Measurements from ENCODE around the gene DCTN2. TPM values are rescaled to one million over a fixed set of nuclear protein-coding genes. Genes with fewer than 3 reads are reported as not detected.
"Not testable (repeated sequence)": the region's sequence is repeated elsewhere in the genome, so short reads cannot be mapped to it uniquely, and the experiment has no call there.

The DCTN2 gene
- polyA plus RNA-seq, 1 experiment, result 167 TPM

DNA sequence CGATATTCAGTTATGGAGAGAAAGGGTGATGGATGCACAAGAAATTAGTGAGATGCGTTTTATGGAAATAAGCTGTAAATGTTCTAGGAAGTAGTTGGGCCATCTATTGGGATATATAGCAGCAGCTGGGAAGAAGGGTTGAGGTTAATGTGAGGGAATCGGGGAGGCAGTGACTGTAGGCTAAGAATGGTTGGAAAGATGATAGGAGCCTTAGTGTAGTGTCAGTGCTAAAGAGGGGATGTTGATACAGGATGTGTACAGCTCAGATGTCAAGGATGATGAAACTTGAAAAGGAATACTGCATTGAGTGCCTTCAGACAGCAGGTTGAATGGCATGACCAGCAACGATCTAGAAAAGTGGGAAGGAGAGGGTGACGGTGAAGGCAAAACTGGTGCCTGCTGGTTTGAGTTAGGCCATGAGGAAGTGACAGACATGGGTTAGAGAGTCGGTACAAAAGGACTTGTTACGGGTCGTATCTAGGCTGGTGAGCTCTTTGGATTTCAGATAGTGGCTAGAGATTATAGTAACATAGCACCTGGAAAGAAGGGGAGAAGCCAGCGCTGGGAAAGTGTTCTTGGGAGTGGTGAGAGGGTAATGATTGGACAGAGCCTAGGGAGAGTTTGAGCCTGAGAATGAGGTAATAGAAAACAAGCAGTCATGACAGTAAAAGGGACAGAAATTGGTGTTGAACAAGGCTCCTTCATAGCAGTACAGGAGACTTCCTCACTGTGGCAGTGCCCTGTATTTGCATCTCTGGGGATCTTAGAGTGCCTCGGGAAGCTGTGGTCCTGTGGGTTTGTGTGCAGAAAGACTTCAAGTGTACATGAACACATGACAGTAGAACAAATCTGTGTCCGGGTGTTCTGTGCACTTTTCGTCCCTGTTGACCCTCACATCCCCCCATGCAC, 49.5 kb downstream of the DCTN2 start:
- Histone ChIP-seq H3K36me3 (ENCODE audit: control insufficient read depth, insufficient read depth, low read length) (peaks cover 36% of the 10 kb centered on the region), H3K27me3 (ENCODE audit: control insufficient read depth, insufficient read depth, low read length) (no peaks in the 10 kb centered on the region), H3K4me3 (ENCODE audit: low read depth, low read length) (no peak overlapping the region)
- DNase-seq (ENCODE audit: low read depth), result no peak
- ChIA-PET CTCF (interaction anchor here (0.9 to 1.1 kb wide), 2 partner anchors 22 to 35 kb away, joined by 3 read pairs; no protein-coding TSS in a partner anchor), POLR2A (interaction anchor here (0.7 kb wide), 1 partner anchor 32 kb away, joined by 6 read pairs; no protein-coding TSS in a partner anchor)
- TF ChIP-seq, protein P1, sequence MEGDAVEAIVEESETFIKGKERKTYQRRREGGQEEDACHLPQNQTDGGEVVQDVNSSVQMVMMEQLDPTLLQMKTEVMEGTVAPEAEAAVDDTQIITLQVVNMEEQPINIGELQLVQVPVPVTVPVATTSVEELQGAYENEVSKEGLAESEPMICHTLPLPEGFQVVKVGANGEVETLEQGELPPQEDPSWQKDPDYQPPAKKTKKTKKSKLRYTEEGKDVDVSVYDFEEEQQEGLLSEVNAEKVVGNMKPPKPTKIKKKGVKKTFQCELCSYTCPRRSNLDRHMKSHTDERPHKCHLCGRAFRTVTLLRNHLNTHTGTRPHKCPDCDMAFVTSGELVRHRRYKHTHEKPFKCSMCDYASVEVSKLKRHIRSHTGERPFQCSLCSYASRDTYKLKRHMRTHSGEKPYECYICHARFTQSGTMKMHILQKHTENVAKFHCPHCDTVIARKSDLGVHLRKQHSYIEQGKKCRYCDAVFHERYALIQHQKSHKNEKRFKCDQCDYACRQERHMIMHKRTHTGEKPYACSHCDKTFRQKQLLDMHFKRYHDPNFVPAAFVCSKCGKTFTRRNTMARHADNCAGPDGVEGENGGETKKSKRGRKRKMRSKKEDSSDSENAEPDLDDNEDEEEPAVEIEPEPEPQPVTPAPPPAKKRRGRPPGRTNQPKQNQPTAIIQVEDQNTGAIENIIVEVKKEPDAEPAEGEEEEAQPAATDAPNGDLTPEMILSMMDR (IDR thresholded peaks at IDR 0.05; ENCODE audit: insufficient read depth, low read depth, low read length), result no peak

DNA sequence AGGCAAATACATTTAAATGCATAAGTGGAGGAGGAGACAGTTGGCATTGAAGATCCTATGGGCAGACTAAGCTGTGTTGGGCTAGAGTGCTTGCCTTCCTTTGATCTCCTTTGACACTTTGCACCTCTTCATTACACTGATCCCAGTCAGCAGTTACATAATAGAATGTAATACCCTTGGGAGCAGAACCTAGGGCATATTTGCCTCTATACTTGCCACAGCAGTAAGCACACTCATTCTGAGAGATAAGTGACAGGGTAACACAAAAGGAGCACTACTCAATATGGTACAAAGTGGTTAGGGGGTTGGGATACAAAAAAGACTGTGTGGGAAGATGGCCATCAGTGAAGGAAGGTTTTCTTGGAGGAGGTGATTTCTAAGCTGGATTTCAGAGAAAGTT, 50.2 kb downstream of the DCTN2 start:
- H3K36me3 ChIP-seq (ENCODE audit: control insufficient read depth, insufficient read depth, low read length), result peaks cover 33% of the 10 kb centered on the region
- POLR2A ChIA-PET, result interaction anchor here (0.7 kb wide), 1 partner anchor 31 kb away, joined by 6 read pairs; no protein-coding TSS in a partner anchor
- H3K27me3 ChIP-seq (ENCODE audit: control insufficient read depth, insufficient read depth, low read length), result no peaks in the 10 kb centered on the region
- CTCF ChIA-PET, result interaction anchor here (1.1 kb wide), 1 partner anchor 34 kb away, joined by 3 read pairs; no protein-coding TSS in a partner anchor
- DNase-seq (ENCODE audit: low read depth), result no peak
- H3K4me3 ChIP-seq (ENCODE audit: low read depth, low read length), result no peak overlapping the region
- TF ChIP-seq, protein P1 (IDR thresholded peaks at IDR 0.05; ENCODE audit: insufficient read depth, low read depth, low read length), result no peak

DNA sequence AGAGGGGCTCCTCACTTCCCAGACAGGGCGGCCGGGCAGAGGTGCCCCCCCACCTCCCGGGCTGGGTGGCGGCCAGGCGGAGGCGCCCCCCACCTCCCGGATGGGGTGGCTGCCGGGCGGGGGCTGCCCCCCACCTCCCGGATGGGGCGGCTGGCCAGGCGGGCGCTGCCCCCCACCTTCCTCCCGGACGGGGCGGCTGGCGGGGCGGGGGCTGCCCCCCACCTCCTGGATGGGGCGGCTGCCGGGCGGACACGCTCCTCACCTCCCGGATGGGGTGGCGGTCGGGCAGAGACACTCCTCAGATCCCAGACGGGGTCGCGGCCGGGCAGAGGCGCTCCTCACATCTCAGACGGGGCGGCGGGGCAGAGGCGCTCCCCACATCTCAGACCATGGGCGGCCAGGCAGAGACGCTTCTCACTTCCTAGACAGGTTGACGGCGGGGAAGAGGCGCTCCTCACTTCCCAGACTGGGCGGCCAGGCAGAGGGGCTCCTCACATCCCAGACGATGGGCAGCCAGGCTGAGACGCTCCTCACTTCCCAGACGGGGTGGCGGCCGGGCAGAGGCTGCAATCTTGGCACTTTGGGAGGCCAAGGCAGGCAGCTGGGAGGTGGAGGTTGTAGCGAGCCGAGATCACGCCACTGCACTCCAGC, 51.8 kb downstream of the DCTN2 start:
- H3K27me3 ChIP-seq (ENCODE audit: control insufficient read depth, insufficient read depth, low read length); CTCF ChIA-PET; H3K4me3 ChIP-seq (ENCODE audit: low read depth, low read length); POLR2A ChIA-PET; DNase-seq (ENCODE audit: low read depth): not testable (repeated sequence)
- H3K36me3 ChIP-seq (ENCODE audit: control insufficient read depth, insufficient read depth, low read length), result peaks cover 27% of the 10 kb centered on the region

DNA sequence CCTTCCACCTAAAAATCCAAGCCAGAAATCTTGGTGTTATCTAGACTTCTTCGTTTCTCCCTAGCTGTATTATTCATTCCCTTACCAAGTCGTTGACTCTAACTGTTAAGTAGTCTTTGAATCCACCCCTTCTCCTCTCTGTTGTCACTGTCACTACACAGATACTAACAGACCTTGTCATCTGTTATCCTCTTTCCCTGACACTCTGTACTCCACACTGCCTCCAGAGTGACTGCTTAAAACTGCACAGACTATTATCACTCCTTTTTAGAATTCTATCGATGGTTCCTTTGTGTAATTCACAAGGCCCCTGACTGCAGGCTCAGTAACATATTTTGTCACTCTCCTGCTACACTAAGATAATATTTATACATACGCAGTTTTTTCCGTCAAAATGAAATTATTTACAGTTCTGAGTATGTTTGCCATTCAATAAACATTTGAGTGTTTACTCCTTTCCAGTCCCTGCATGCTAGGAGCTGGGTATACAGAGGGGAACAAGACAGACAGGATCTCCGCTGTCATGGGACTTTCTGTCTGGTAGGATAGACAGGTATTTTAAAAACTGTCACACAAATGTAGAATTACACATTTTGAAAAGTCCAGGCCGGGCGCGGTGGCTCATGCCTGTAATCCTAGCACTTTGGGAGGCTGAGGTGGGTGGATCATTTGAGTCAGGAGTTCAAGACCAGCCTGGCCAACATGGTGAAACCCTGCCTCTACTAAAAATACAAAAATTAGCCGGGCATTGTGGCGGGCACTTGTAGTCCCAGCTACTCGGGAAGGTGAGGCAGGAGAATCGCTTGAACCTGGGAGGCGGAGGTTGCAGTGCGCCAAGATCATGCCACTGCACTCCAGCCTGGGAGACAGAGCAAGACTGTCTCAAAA, 55.4 kb downstream of the DCTN2 start:
- CTCF ChIA-PET, result no interaction called here
- H3K4me3 ChIP-seq (ENCODE audit: low read depth, low read length), result no peak overlapping the region
- POLR2A ChIA-PET, result no interaction called here
- H3K36me3 ChIP-seq (ENCODE audit: control insufficient read depth, insufficient read depth, low read length), result peaks cover 11% of the 10 kb centered on the region
- no peaks in the 10 kb centered on the region for H3K27me3 ChIP-seq (ENCODE audit: control insufficient read depth, insufficient read depth, low read length)
- TF ChIP-seq, protein P1 (IDR thresholded peaks at IDR 0.05; ENCODE audit: insufficient read depth, low read depth, low read length), result no peak; the same call in 1 of the 2 replicates
- no peak for DNase-seq (ENCODE audit: low read depth)

DNA sequence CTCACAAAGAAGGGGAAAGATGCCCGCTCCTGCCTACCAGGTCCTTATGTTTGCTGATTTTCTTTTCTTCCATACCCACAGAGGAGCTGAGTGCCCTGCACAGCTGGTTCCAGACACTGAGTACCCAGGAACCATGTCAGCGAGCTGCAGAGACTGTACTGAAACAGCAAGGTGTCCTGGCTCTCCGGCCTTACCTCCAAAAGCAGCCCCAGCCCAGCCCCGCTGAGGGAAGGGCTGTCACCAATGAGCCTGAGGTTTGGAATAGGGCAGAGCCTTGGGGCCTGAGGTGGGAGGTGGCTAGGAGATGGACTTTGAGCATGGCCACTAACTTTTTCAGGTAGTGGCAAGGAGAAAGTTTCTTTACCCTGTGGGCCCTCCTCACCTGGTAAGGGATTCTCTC, 56.9 kb downstream of the DCTN2 start:
- ChIA-PET POLR2A (no interaction called here), CTCF (no interaction called here)
- Histone ChIP-seq H3K4me3 (ENCODE audit: low read depth, low read length) (no peak overlapping the region), H3K27me3 (ENCODE audit: control insufficient read depth, insufficient read depth, low read length) (no peaks in the 10 kb centered on the region), H3K36me3 (ENCODE audit: control insufficient read depth, insufficient read depth, low read length) (peaks cover 10% of the 10 kb centered on the region)
- no peak for DNase-seq (ENCODE audit: low read depth)
- TF ChIP-seq, protein P1 (IDR thresholded peaks at IDR 0.05; ENCODE audit: insufficient read depth, low read depth, low read length), result no peak

All from BJ (cell line).